Measurements from ENCODE around the gene PANX3.
"Not testable (repeated sequence)": the region's sequence is repeated elsewhere in the genome, so short reads cannot be mapped to it uniquely, and the experiment has no call there.

The PANX3 gene, protein sequence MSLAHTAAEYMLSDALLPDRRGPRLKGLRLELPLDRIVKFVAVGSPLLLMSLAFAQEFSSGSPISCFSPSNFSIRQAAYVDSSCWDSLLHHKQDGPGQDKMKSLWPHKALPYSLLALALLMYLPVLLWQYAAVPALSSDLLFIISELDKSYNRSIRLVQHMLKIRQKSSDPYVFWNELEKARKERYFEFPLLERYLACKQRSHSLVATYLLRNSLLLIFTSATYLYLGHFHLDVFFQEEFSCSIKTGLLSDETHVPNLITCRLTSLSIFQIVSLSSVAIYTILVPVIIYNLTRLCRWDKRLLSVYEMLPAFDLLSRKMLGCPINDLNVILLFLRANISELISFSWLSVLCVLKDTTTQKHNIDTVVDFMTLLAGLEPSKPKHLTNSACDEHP

DNA sequence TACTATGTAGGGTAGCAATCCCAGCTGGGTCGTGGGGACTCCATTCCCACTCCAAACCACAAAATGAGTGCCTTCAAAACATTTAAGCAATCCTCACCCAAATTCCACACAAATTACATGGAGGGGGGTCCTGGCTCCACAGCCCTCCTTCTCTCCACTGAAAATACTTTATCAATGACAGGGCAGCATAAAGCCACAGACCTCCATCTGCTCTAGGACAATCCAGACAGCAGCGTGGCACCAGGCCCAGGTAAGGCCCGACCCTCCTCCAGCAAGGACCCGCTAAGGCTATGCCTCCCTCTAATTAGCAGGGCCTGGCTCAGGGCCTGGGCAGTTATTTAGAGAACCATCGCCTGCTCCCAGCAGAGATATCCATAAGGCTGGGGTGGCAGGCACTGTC lies at the start of gene PANX3:
Gene PANX3 (plus strand): TSS at position 365 of the 400 bp plus-strand sequence. CDS start 129 bp downstream, outside the sequence.
- no peak for DNase-seq

DNA sequence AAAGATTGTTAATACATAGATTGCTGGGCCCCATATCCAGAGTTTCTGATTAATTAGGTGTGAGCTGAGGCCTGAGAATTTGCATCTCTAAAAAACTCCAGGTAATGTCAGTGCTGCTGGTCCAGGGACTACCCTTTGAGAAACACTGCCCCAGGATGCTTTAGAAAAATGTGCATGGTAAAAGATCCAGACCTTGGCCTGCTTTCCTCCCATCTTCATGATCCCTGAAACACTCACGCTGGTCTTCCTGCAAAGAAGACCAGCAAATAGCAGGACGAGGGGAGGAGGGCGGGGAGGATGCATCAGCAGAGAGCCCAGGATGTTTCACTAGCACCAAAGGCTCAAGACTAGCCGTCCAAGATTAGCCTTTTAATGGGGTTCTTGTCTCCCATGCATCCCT lies 41.5 kb upstream of the PANX3 start, which contains the start of gene OR8A1:
Gene OR8A1 (plus strand): TSS at position 301 of the 400 bp plus-strand sequence. CDS start 123 bp downstream, outside the sequence.
- DNase-seq, result no peak

DNA sequence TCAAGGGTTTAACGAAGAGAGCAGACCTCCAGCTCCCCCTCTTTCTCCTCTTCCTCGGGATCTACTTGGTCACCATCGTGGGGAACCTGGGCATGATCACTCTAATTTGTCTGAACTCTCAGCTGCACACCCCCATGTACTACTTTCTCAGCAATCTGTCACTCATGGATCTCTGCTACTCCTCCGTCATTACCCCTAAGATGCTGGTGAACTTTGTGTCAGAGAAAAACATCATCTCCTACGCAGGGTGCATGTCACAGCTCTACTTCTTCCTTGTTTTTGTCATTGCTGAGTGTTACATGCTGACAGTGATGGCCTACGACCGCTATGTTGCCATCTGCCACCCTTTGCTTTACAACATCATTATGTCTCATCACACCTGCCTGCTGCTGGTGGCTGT lies 41.1 kb upstream of the PANX3 start:
- no peak for DNase-seq

DNA sequence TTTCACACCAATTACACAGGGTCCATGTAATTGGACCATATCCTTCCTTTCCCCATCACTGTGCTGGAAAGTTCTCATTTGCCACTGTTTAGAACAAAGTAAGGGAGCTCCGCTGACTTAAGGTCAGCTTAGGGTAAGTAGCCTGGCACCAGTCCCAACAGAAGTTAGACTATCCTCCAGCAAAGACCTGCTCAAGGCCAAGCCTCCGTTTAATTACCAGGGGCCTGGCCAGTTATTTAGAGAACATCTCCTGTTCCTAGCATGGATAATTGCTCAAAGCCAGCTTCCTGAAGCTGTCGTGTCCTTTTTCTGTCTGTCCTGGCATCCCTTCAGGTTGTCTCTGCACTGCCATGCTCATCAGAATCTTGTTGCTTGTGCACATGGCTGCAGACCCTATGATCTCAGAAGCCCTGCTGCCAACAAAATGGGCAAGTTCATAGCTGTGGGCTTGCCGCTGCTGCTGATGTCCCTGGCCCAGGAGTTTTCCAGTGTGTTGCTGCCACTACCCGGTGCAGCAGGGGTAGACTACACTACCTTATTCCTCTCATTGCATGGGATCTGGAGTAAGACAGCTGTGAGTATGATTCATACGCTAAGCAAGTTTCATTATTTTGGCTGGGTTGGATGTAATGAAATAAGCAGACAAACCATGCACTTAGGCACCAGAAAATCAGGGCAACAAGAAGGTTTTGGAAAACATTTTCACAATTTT lies 33.4 kb upstream of the PANX3 start:
- DNase-seq, result no peak

DNA sequence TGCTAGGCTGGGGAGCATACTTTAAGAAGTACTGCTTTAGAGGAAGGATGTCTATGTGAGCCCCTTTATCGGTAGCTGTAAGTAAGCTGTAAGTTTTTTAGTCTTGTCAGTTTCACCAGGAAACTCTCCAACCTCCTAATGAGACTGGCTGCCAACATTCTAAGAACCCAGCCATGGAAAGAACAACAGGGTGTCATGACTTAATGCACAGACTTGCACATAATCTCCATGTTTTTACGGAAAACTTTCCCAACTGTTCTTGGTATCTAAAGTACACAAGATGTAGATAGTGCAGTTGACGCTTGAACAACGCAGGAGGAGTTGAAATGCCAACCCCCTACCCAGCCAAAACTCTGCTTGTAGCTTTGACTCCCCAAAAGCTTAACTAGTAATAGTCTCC lies 32.5 kb upstream of the PANX3 start:
- DNase-seq, result no peak

DNA sequence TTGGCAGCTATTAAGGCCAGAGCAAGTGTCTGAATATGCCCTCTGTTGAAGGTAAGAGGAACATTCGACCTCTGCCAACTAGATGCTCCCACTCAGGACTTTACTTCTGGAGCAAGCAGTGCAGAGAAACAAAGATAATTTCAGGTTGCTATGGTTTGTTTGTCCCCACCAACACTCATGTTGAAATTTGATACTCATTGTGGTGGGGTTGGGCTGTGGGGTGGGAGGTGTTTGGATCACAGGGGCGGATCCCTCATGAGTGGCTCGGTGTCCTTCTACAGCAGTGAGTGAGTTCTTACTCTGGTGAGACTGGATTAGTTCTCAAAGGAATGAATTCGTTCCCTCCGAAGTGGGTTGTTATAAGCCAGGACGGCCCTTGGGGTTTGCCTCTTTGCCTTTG lies 29.4 kb upstream of the PANX3 start:
- no peak for DNase-seq

DNA sequence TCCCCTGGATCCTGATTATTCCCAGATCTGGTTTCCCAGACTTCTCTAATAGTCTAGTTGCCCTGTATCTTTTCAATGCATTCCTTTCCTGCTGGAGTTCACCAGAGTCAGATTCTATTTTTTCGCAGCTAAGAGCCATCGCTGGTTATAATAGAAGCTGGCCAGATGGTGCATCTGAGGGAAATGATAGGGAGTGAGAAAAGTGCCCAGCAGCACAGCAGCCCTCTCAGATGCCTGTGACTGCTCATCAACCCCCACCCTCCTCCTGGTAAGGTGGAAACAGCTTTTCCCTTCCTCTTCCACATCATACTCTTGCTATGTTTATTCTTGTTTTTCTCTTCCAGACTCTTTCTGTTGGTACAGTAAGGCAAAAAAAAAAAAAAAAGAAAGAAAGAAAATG lies 28.7 kb upstream of the PANX3 start:
- DNase-seq, result no peak

DNA sequence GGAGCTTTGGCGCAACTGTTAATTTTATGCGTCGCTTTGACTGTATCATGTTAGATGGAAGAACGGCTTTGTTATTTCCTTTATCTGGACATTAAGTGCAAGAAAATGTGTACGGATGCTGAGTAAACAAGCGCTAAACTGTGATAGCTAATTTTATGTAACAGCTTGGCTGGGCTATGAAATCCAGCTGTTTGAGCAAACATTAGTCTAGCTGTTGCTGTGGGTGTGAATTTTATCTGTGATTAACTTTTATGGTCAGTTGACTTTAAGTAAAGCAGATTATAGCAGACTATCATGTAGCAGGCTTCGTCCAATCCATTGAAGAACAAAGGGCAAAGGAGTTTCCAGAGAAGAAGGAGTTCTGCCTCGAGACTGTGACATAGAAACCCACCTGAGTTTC lies 27.4 kb upstream of the PANX3 start:
- DNase-seq, result no peak

DNA sequence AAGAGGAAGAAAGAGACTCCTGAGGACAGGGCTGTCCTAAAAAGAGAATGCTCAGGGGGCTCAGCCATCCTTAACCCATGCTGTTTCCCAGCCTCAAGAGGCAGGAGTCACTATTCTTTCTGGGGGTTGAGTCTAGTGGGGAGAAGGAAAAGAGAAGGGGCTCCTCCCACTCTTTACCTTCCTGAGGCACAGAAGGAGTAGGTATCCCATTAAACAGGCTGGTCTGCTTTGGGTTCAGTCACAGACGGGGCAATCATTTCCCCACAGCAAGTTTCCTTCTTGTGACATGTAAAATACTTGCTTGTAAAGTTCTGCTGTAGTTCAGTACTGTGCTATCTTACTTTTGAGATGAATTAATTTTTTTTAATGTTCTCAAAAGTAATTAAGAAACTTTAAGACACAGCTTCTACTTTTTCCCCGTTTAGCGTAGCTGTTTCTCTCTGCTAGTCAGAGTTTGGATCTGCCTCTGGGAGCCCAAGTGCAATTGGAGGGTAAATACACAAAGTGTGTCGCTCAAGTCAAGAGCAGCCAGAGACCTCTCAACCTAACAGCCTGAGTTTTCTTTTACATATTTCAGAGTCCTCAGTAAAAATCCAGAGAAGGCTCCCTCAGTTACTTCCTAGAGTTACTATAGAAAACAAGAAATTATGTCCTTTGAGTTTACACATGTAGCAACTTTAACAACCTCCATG lies 26.4 kb upstream of the PANX3 start:
- DNase-seq, result no peak

DNA sequence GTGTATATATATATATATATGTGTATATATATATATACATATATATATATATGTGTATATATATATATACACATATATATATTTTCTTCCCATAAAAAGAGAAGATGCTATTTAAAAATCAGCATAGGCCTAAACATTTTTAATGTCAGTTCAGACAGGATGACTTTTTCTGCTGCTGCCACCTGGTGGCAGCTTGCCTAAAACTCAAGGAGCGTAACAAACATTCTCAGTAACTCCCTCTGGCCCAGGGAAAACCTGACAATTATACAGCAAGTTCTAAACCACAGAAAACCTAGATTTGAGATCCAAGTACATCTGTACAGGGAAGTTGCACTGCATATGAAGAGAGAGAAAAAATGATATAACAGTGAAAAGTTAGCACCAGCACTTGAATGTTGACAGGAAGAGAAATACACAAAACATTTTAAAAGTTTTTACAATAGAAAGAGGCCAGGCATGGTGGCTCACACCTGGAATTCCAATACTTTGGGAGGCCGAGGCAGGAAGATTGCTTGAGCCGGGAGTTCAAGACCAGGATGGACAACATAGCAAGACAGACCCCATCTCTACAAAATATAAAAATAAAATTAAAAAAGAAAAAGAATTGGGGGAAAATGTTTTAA lies 24.9 kb upstream of the PANX3 start:
- peak; percentile 47 for DNase-seq

DNA sequence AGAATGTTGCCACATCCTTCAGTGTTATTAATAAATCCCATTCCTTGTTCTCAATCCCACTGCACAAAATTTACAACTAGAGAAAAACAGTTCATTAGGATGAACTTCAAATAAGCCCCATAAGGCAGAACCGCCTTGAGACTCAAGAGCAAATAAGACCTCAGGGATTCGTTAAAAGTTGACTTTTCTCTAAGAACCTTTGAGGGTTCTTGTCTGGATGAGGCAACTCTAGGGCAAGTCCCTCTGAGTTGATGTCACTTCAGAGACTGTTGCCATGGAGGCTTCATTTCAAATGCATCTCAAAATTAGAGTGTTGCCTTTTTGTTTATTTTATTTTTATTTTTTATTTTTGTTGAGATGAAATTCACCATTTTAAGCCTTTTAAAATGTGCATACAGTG lies 19.8 kb upstream of the PANX3 start:
- DNase-seq, result no peak

DNA sequence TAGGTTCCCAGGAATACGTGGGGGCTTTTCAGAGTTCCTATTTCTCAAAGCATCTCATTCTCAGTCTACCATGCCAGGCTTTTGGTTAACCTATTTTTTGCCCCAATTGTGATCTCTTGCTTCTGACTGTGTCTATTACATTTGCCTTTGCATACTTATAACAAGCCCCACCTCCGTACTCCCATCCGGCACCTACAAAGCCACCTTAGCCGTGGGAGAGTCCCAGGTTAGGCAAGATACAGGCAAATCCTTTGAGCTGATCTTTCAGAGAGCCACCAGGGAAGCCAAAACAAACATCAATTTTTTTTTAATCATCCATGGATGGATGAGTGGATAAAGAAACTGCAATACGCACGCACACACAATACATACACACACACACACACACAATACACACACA lies 18.6 kb upstream of the PANX3 start:
- no peak for DNase-seq

DNA sequence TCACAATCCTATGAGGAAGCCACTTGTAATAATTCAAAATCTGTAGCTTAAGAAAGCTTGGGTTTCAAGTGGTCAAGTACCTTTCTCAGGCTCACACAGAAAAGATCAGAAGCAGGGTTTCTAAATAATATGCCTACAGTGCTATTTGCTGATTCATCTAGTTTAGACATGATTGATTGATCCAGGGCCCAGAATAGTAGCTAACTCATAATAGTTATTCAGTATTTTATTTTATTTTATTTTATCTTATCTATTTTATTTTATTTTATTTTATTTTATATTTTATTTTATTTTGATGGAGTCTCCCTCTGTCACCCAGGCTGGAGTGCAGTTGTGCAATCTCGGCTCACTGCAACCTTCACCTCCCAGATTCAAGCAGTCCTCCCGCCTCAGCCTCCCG lies 15.9 kb upstream of the PANX3 start:
- DNase-seq, result no peak

DNA sequence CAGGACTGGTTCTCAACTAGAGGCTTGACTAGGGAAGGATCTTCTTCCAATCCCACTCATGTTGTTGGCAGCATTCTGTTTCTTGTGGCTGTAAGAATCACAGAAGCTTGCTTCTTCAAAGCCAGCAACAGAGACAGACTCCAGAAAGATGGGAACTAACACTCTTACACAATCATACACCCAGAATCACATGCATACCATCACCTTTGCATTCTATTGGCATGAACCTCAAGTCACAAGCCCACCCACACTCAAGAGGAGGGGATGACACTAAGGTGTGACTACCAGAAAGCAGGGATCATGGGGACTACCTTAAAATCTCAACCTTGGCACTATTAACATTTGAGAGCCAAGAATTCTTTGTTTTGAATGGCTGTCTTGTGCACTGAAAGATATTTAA lies 13.6 kb upstream of the PANX3 start:
- no peak for DNase-seq

DNA sequence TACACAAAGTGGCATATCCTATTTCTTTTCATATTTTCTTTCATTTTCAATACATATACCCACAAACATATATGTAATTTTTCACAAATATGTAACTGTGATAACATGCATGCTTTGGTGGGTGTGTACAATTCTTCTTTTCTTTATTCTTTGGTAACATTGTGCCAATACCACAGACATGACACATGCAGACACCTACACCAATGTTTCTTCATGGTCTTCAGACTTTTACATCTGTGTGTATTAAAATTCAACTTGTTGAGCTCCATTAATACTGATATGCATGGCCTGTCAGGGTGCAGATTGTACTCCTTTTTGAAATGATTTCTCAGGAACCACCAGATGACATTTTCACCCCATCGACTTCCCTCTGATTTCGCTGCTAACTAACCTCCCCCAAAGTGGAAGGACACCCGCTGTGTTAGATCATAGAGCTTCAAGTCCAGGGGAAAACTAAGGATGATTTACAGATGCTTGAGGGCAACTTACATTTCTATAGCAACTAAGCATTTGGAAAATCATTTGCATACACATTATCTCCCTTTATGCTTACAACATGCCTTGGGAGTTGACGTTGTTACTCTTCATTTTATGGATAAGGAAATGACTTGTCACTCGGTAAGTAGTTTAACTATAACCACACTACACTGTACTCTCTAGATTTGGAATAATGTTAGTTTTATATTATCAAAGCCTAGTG lies 10.5 kb upstream of the PANX3 start:
- peak; percentile 79 for DNase-seq

DNA sequence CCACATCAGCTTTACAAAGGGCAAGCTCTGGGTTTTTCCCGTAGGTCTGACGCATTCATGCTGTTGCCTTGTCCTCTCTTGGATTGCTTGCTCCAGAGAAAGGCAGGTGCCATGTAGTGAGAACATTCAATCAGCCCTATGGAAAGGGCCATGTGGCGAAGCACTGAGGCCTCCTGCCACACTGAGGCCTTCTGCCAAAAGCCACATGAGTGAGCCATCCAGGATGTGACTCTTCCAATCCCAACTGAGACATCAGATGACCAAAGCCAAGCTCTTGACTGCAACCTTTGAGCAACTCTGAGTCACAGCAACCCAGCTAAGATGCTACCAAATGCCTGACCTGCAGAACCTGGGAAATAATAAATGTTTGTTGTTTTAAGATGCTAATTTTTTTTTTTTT lies 9.0 kb upstream of the PANX3 start:
- DNase-seq, result no peak

DNA sequence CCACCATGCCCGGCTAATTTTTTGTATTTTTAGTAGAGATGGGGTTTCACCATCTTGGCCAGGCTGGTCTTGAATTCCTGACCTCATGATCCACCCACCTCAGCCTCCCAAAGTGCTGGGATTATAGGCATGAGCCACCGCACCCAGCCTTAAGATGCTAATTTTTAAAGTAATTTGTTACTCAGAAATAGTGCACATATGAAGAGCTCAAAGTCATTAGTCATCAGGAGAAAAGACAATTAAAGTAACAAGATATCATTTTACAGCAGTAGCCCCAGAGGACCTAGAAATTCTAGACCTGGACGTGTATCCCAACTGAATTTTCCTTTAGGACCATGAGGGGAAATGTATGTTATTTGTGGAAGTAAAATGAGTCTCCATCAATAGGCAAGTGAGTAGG lies 8.5 kb upstream of the PANX3 start:
- not testable (repeated sequence) for DNase-seq

DNA sequence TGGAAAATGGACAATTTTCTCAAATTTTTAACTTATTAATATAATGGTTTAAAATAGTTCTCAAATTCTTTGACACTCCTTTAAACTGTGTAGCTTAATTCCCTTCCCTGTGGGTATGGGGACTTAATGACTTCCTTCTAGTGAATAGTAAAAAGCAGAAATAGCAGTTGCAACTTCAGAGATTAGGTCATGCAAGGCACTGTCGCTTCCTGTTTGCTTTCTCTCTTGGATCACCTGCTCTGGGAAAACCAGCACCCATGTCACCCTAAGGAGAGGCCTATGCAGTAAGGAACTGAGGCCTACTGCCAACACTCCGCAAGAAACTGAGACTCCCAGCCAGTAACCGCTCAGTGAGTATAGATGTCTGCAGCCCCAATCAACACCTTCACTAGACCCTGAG lies 5.5 kb upstream of the PANX3 start:
- no peak for DNase-seq

DNA sequence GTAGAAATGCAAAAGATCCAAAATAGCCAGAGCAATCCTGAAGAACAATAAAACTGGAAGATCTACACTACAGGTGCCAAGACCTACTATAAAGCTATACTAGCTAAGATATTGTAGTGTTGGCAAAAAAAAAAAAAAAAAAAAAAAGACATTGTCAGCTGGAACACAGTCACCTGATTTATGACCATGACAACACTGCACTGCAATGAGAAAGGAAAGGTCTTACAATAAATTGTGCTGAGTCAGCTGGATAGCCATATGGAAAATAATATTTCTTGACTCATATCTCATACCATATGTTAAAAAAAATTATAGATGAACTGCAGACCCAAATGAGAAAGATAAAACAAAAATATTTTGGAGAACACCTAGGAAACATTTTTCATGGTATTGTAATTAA lies 3.1 kb upstream of the PANX3 start:
- no peak for DNase-seq

DNA sequence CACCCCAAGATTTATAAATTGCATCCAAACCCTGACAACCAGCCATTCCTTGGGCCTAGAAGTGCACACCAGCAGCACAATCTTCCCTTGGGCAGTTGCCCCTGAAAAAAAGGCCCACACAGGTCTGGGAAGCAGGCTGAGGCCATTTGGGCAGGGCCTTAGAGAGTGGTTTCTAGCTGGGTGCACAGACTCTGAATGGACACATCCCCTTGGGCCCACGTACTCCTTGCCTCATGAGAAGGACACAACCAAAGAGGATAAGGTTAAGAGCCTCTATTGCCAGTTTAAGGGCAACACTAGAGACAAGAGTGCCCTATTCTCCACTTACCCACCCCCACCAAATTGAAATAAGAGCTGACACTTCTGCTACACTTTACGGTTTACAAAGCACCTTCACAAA lies 933 bp upstream of the PANX3 start:
- DNase-seq, result no peak

DNA sequence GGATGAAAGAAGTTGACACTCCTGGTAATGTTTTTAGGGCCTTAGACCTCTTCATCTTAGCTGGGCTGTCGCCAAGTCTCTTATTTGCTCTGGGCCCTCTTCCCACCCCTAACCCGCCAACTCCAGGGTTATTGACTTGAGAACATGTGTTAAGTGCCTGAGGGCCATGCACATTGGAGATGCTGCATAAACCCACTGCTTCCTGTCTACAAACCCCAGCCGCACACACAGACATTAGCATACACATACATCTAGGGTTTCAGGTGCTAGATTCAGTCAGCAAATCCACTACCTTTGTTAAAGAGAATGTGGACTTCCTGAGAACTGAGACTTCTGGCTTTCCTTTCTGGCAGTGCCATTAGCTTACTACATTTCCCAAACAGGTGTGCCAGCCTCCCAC lies 817 bp downstream of the PANX3 start:
- DNase-seq, result peak; percentile 17

DNA sequence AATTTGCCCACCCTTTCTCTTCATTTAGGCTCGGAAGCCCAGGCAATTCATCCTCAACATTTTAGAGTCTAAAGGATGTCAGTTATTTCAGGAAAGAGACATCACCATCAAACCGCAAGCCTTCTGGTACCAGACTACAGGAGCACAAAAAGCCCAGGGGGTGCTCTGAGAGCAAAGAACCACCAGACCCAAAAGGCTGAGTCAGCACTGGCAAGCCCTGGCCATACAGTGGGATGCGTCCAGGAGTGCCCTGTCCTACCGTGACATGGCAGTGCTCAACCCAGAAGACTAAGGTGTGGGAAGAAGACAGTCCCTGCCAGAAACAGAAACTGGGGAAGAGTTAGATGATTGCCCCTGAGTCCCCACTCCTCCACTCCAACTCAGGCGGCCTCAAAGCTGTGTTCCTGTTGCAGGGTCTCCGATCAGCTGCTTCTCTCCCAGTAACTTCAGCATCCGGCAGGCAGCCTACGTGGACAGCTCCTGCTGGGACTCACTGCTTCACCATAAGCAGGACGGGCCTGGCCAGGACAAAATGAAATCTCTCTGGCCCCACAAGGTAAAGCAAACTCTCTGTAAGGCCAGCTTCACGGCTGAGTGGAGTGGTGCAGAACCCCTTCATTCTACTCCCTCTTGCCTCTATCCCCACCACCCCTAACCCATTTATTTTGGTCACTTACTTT lies 1.5 kb downstream of the PANX3 start:
- DNase-seq, result no peak
